SK-N-SH (cell line): ENCODE measurements around the gene IER2.

Experiments used
- POLR2AphosphoS5 ChIP-seq: IDR thresholded peaks from 2 replicates; pipeline ENCODE4 v1.6.1; 2012; ENCODE audit warnings: low read depth, low read length
- TAF1 ChIP-seq: IDR thresholded peaks from 2 replicates; pipeline ENCODE4 v1.6.1; 2012; ENCODE audit warnings: low read depth, mild to moderate bottlenecking, low read length, moderate library complexity, borderline replicate concordance
- TEAD4 ChIP-seq: IDR thresholded peaks from 2 replicates; pipeline ENCODE4 v1.4.0; 2012; ENCODE audit warnings: mild to moderate bottlenecking, borderline replicate concordance; ENCODE audit not compliant: insufficient read depth
- TF ChIP-seq, protein P1 (sequence below): fragments of 200-600 bp; sonication (generic); IDR thresholded peaks from 2 replicates; pipeline ENCODE4 v1.6.1; 2017; ENCODE audit warnings: antibody characterized with exemption, mild to moderate bottlenecking, moderate library complexity

DNA sequence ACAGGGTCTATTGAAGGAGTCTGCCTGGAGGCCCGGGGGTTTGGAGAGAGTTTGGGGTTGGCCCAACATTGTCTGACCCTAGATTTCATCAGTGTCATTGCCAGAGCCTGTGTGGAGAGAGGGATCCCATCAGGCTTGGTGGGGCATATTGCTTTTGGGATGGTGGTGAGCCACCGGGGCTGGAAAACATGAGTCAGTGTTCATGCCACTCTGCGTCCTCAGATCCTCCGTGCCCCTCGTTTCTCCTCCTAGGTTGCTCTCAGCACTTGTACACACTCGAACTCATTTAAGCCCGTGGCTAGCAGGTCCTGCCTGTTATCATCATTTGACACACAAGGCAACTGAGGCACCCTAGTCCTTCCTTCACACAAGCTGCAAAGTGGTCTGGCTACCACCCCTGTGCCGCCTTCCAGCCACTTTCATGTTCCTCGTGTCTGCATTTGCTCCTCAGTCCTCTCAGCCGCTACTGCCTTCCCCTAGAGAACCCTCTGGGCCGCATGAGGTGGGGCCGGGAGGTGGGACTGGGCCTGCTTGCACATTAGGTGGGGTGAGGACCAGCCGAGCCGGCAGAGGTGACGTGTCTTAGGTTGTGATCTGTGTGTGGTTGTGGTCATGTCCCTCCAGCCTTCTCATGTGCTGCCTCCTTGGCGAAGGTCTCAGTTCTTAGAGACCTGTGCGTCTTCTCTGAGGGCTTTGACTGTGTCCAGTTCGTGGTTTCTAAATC is 28.5 kb upstream of the IER2 start:
- no peak for TF ChIP-seq TAF1
- TF ChIP-seq, protein P1, sequence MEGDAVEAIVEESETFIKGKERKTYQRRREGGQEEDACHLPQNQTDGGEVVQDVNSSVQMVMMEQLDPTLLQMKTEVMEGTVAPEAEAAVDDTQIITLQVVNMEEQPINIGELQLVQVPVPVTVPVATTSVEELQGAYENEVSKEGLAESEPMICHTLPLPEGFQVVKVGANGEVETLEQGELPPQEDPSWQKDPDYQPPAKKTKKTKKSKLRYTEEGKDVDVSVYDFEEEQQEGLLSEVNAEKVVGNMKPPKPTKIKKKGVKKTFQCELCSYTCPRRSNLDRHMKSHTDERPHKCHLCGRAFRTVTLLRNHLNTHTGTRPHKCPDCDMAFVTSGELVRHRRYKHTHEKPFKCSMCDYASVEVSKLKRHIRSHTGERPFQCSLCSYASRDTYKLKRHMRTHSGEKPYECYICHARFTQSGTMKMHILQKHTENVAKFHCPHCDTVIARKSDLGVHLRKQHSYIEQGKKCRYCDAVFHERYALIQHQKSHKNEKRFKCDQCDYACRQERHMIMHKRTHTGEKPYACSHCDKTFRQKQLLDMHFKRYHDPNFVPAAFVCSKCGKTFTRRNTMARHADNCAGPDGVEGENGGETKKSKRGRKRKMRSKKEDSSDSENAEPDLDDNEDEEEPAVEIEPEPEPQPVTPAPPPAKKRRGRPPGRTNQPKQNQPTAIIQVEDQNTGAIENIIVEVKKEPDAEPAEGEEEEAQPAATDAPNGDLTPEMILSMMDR = no peak
- TF ChIP-seq POLR2AphosphoS5 = no peak
- no peak for TF ChIP-seq TEAD4
